Neural progenitor cell (in vitro differentiated cells): Measurements from ENCODE around the gene LRBA. TPM values are rescaled to one million over a fixed set of nuclear protein-coding genes. Genes with fewer than 3 reads are reported as not detected.
"Not testable (repeated sequence)": the region's sequence is repeated elsewhere in the genome, so short reads cannot be mapped to it uniquely, and the experiment has no call there.

ENCODE experiments used
- DNase-seq: peaks from one replicate; pipeline ENCODE4 v3.0.0-alpha.2; 2016; ENCODE audit warnings: low spot score
- H2AFZ ChIP-seq: fragments of 200-600 bp; sonication (generic); replicated peaks from 2 replicates; pipeline ENCODE4 v1.6.1; 2016; ENCODE audit warnings: antibody characterized with exemption
- H3F3A ChIP-seq: fragments of 200-600 bp; sonication (generic); 2 replicates; pipeline ENCODE4 v1.6.1; 2016; ENCODE audit warnings: antibody characterized with exemption, low read depth
- H3K27ac ChIP-seq: fragments of 200-600 bp; sonication (generic); 2 replicates; pipeline ENCODE4 v1.5.1; 2016; ENCODE audit warnings: mild to moderate bottlenecking
- H3K27me3 ChIP-seq: fragments of 200-600 bp; sonication (generic); 2 replicates; pipeline ENCODE4 v1.6.1; 2016; ENCODE audit warnings: mild to moderate bottlenecking, moderate library complexity
- H3K36me3 ChIP-seq: fragments of 200-600 bp; sonication (generic); 2 replicates; pipeline ENCODE4 v1.5.1; 2016
- H3K4me1 ChIP-seq: fragments of 200-600 bp; sonication (generic); 2 replicates; pipeline ENCODE4 v1.6.1; 2016; ENCODE audit warnings: mixed run types
- H3K4me2 ChIP-seq: fragments of 200-600 bp; sonication (generic); 2 replicates; pipeline ENCODE4 v1.6.1; 2016
- H3K4me3 ChIP-seq: fragments of 200-600 bp; sonication (generic); 2 replicates; pipeline ENCODE4 v1.5.1; 2016
- H3K79me2 ChIP-seq: fragments of 200-600 bp; sonication (generic); 2 replicates; pipeline ENCODE4 v1.6.1; 2016; ENCODE audit warnings: low read depth
- H3K9ac ChIP-seq: fragments of 200-600 bp; sonication (generic); 2 replicates; pipeline ENCODE4 v1.6.1; 2016
- H3K9me3 ChIP-seq: fragments of 200-600 bp; sonication (generic); 2 replicates; pipeline ENCODE4 v1.5.1; 2016; ENCODE audit warnings: low read depth
- H4K20me1 ChIP-seq: fragments of 200-600 bp; sonication (generic); 2 replicates; pipeline ENCODE4 v1.6.1; 2016; ENCODE audit warnings: low read depth
- H3K27ac Mint-ChIP-seq: 3 replicates; pipeline ENCODE4 v1.8.0; 2021; ENCODE audit warnings: mixed read lengths
- H3K27me3 Mint-ChIP-seq: 2 replicates; pipeline ENCODE4 v1.8.0; 2022; ENCODE audit warnings: low read depth, mild to moderate bottlenecking, inconsistent platforms, moderate library complexity, mixed read lengths; ENCODE audit not compliant: insufficient read depth
- H3K36me3 Mint-ChIP-seq: 3 replicates; pipeline ENCODE4 v1.8.0; 2021; ENCODE audit warnings: mixed read lengths
- H3K4me1 Mint-ChIP-seq: 3 replicates; pipeline ENCODE4 v1.8.0; 2021; ENCODE audit warnings: mixed read lengths
- H3K4me3 Mint-ChIP-seq: 3 replicates; pipeline ENCODE4 v1.8.0; 2021; ENCODE audit warnings: mild to moderate bottlenecking, moderate library complexity, mixed read lengths
- H3K9me3 Mint-ChIP-seq: 3 replicates; pipeline ENCODE4 v1.8.0; 2020; ENCODE audit warnings: mixed read lengths
- EZH2 ChIP-seq: fragments of 200-600 bp; sonication (generic); IDR thresholded peaks from 2 replicates; pipeline ENCODE4 v1.6.1; 2017; ENCODE audit warnings: antibody characterized with exemption, mild to moderate bottlenecking, moderate library complexity
- EZH2phosphoT487 ChIP-seq: fragments of 200-600 bp; sonication (generic); IDR thresholded peaks from 2 replicates; pipeline ENCODE4 v1.6.1; 2017; ENCODE audit warnings: antibody characterized with exemption
- total RNA-seq: library from RNA; depleted of rRNA; stranded (reverse); fragments of >200 nt; gene quantifications from 2 replicates; pipeline ENCODE4 v1.2.3, GENCODE V29; 2015; ENCODE audit warnings: low replicate concordance
- TF ChIP-seq, protein P1 (sequence below): fragments of 200-600 bp; sonication (generic); IDR thresholded peaks from 2 replicates; pipeline ENCODE4 v1.5.1; 2017; ENCODE audit warnings: antibody characterized with exemption, mild to moderate bottlenecking

Gene LRBA
- total RNA-seq, 1 donor from 2014 or later, result 111 TPM

DNA sequence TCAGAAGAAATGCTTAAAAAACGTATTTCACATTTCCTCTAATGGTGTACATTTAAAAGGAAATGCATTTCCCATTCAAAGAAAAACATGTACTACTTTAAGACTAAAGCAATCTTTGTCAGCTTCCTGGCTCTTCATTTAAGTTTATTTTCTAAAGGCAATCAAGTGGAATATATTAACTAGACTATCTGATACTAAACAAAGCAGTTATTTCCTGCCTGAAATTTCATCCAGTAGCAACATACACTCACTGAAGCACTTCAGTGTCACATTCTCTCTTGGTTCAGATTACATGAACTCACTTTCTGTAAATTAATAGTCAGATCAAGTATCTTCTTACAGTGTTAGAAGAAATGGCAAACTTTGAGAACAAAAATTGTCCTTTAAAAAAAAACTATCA is 42.5 kb downstream of the LRBA start:
- H3K9me3 ChIP-seq, result no peaks in the 10 kb centered on the region
- no peaks in the 10 kb centered on the region for H3K27me3 ChIP-seq
- H3K4me1 ChIP-seq, result no peaks in the 10 kb centered on the region
- H3K36me3 Mint-ChIP-seq, result no peaks in the 10 kb centered on the region
- no peak overlapping the region for H3K4me3 Mint-ChIP-seq
- H3K27ac ChIP-seq, result no peak overlapping the region
- H3K36me3 ChIP-seq, result no peaks in the 10 kb centered on the region
- H3K79me2 ChIP-seq, result peaks cover 83% of the 10 kb centered on the region
- H3K27me3 Mint-ChIP-seq, result no peaks in the 10 kb centered on the region
- H3F3A ChIP-seq, result no peaks in the 10 kb centered on the region
- H3K9me3 Mint-ChIP-seq, result no peaks in the 10 kb centered on the region
- H2AFZ ChIP-seq, result no peak overlapping the region
- H3K4me2 ChIP-seq, result no peak overlapping the region
- no peaks in the 10 kb centered on the region for H3K4me1 Mint-ChIP-seq
- H4K20me1 ChIP-seq, result peaks cover 6% of the 10 kb centered on the region
- no peak overlapping the region for H3K9ac ChIP-seq
- no peak overlapping the region for H3K27ac Mint-ChIP-seq
- TF ChIP-seq EZH2phosphoT487 (no peak), EZH2 (no peak)
- TF ChIP-seq, protein P1, sequence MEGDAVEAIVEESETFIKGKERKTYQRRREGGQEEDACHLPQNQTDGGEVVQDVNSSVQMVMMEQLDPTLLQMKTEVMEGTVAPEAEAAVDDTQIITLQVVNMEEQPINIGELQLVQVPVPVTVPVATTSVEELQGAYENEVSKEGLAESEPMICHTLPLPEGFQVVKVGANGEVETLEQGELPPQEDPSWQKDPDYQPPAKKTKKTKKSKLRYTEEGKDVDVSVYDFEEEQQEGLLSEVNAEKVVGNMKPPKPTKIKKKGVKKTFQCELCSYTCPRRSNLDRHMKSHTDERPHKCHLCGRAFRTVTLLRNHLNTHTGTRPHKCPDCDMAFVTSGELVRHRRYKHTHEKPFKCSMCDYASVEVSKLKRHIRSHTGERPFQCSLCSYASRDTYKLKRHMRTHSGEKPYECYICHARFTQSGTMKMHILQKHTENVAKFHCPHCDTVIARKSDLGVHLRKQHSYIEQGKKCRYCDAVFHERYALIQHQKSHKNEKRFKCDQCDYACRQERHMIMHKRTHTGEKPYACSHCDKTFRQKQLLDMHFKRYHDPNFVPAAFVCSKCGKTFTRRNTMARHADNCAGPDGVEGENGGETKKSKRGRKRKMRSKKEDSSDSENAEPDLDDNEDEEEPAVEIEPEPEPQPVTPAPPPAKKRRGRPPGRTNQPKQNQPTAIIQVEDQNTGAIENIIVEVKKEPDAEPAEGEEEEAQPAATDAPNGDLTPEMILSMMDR, result no peak
- no peak for DNase-seq
- H3K4me3 ChIP-seq, result no peak overlapping the region

DNA sequence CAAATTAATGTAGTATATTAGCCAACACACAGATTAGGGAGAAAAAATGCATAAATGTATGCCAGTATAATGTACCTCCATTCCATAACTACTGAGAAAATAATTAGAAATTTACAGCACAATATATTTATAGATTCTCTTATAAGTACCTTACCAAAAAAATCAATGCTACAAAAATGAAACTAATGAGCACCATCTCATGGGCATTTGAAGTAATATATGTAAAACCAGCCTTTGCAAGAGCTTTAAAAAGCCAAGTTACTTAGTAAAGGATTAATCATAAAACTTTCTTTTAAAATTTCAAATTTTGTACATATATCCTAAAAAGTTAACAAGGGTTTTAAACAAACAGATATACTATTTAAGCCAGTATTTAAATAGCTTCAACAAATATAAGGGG is 43.2 kb downstream of the LRBA start:
- H3K79me2 ChIP-seq, result peaks cover 85% of the 10 kb centered on the region
- no peaks in the 10 kb centered on the region for H3K27me3 ChIP-seq
- H3K9ac ChIP-seq, result no peak overlapping the region
- H3F3A ChIP-seq, result no peaks in the 10 kb centered on the region
- no peaks in the 10 kb centered on the region for H3K36me3 ChIP-seq
- no peaks in the 10 kb centered on the region for H3K4me1 Mint-ChIP-seq
- no peaks in the 10 kb centered on the region for H3K9me3 ChIP-seq
- DNase-seq, result no peak
- H3K4me3 ChIP-seq, result no peak overlapping the region
- H3K4me3 Mint-ChIP-seq, result no peak overlapping the region
- H4K20me1 ChIP-seq, result peaks cover 4% of the 10 kb centered on the region
- H3K9me3 Mint-ChIP-seq, result no peaks in the 10 kb centered on the region
- H3K4me1 ChIP-seq, result no peaks in the 10 kb centered on the region
- H2AFZ ChIP-seq, result no peak overlapping the region
- no peak overlapping the region for H3K27ac ChIP-seq
- H3K36me3 Mint-ChIP-seq, result no peaks in the 10 kb centered on the region
- H3K27me3 Mint-ChIP-seq, result no peaks in the 10 kb centered on the region
- H3K4me2 ChIP-seq, result no peak overlapping the region
- no peak overlapping the region for H3K27ac Mint-ChIP-seq
- no peak for TF ChIP-seq EZH2phosphoT487
- TF ChIP-seq, protein P1, result no peak
- TF ChIP-seq EZH2, result no peak

DNA sequence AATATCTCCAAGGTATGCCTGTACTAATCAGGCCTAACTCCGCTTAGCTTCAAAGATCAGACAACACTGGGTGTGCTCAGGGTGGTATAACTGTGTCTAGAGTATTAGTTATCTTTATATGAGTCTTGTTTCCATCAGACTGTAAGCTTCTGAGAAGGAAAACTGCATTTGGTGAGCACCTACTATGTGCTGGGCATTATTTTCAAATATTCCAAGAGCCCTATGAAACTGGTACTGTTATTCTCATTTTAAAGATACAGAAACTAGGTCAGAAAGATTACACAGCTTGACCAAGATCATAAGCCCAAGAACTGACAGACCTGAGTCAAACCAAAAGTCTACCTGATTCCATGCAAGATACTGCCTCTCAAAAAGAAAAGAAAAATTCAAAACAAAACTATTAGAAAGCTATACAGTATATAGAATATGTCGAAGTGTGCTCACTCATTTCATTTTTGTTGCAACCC is 44.4 kb downstream of the LRBA start:
- Mint-ChIP-seq H3K4me3 (no peak overlapping the region), H3K36me3 (no peaks in the 10 kb centered on the region), H3K4me1 (no peaks in the 10 kb centered on the region), H3K27me3 (no peaks in the 10 kb centered on the region), H3K9me3 (no peaks in the 10 kb centered on the region), H3K27ac (no peak overlapping the region)
- Histone ChIP-seq H3K4me2 (no peak overlapping the region), H3K9ac (no peak overlapping the region), H3K4me3 (no peak overlapping the region), H2AFZ (no peak overlapping the region), H3F3A (no peaks in the 10 kb centered on the region), H3K27me3 (no peaks in the 10 kb centered on the region), H3K27ac (no peak overlapping the region), H3K36me3 (no peaks in the 10 kb centered on the region), H4K20me1 (no peaks in the 10 kb centered on the region), H3K79me2 (peaks cover 86% of the 10 kb centered on the region), H3K9me3 (no peaks in the 10 kb centered on the region), H3K4me1 (no peaks in the 10 kb centered on the region)
- no peak for DNase-seq
- TF ChIP-seq EZH2phosphoT487, result no peak
- TF ChIP-seq, protein P1, result no peak
- no peak for TF ChIP-seq EZH2

DNA sequence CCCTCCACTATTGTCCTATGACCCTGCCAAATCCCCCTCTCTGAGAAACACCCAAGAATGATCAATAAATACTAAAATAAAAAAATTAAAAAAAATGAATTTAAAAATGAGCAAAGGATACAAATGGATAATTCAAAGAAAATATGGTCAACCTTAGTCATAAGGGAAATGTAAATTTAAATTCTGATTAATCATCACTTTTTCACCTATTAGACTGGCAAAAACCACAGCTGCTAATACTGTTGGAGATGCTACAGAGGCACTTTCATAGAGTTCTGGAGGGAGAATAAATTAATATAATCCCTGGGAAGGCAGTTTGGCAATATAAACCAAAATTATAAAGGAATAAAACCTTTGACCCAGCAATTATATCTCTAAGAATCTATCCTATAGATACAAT is 50.3 kb downstream of the LRBA start:
- peaks cover 58% of the 10 kb centered on the region for H3K79me2 ChIP-seq
- H3K4me2 ChIP-seq, result no peak overlapping the region
- Mint-ChIP-seq H3K9me3 (peaks cover 2% of the 10 kb centered on the region), H3K4me3 (no peak overlapping the region), H3K4me1 (no peaks in the 10 kb centered on the region), H3K27ac (no peak overlapping the region), H3K36me3 (no peaks in the 10 kb centered on the region), H3K27me3 (no peaks in the 10 kb centered on the region)
- H3K4me3 ChIP-seq, result no peak overlapping the region
- H3F3A ChIP-seq, result no peaks in the 10 kb centered on the region
- no peaks in the 10 kb centered on the region for H4K20me1 ChIP-seq
- H3K27ac ChIP-seq, result no peak overlapping the region
- no peak overlapping the region for H2AFZ ChIP-seq
- DNase-seq, result no peak
- peaks cover 7% of the 10 kb centered on the region for H3K4me1 ChIP-seq
- no peak for TF ChIP-seq EZH2
- TF ChIP-seq, protein P1, result no peak
- TF ChIP-seq EZH2phosphoT487, result no peak
- no peaks in the 10 kb centered on the region for H3K27me3 ChIP-seq
- H3K9me3 ChIP-seq, result peaks cover 5% of the 10 kb centered on the region
- no peak overlapping the region for H3K9ac ChIP-seq
- no peaks in the 10 kb centered on the region for H3K36me3 ChIP-seq

DNA sequence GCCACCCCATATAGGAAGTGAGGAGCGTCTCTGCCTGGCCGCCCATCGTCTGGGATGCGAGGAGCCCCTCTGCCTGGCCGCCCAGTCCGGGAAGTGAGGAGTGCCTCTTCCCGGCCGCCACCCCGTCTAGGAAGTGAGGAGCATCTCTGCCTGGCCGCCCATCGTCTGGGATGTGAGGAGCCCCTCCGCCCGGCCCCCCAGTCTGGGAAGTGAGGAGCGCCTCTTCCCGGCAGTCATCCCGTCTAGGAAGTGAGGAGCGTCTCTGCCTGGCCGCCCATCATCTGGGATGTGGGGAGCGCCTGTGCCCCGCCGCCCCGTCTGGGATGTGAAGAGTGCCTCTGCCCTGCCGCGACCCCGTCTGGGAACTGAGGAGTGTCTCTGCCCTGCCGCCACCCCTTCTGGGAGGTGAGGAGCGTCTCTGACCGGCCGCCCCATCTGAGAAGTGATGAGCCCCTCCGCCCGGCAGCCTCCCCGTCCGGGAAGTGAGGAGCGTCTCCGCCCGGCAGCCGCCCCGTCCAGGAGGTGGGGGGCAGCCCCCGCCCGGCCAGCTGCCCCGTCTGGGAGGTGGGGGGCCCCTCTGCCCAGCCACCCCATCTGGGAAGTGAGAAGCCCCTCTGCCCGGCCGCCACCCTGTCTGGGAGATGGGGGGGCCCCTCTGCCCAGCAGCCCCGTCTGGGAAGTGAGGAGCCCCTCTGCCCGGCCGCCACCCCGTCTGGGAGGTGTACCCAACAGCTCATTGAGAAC is 51.3 kb downstream of the LRBA start:
- not testable (repeated sequence) for H3K27ac ChIP-seq, H4K20me1 ChIP-seq, H3K9ac ChIP-seq, DNase-seq, H3K9me3 Mint-ChIP-seq, H3K4me2 ChIP-seq, H3K27me3 Mint-ChIP-seq, H3K4me1 Mint-ChIP-seq, H3F3A ChIP-seq, H2AFZ ChIP-seq, H3K4me3 ChIP-seq, H3K27me3 ChIP-seq, H3K36me3 ChIP-seq, H3K4me3 Mint-ChIP-seq, H3K4me1 ChIP-seq, H3K27ac Mint-ChIP-seq, H3K36me3 Mint-ChIP-seq
- Histone ChIP-seq H3K9me3 (peaks cover 13% of the 10 kb centered on the region), H3K79me2 (peaks cover 59% of the 10 kb centered on the region)
